Activated naive CD8-positive, alpha-beta T cell treated with anti-CD3 and anti-CD28 coated beads, Interleukin-2, amount 50 U/mL, for 24 hours (primary cell): ENCODE measurements around the gene SMTNL2.
"Not testable (repeated sequence)": the region's sequence is repeated elsewhere in the genome, so short reads cannot be mapped to it uniquely, and the experiment has no call there.

Experiments used
- ATAC-seq: fragments of 150-1000 bp; cut with Tn5 transposase; one replicate; pipeline ENCODE4 v1.10.0; 2021
- DNase-seq: peaks from one replicate; pipeline ENCODE4 v3.0.0; 2021
- H3K27ac Mint-ChIP-seq: one replicate; pipeline ENCODE4 v1.8.0; 2021; ENCODE audit warnings: mild to moderate bottlenecking, mixed read lengths
- H3K27me3 Mint-ChIP-seq: one replicate; pipeline ENCODE4 v1.8.0; 2021; ENCODE audit warnings: mixed read lengths
- H3K36me3 Mint-ChIP-seq: one replicate; pipeline ENCODE4 v1.8.0; 2021; ENCODE audit warnings: low read depth, mixed read lengths
- H3K4me1 Mint-ChIP-seq: one replicate; pipeline ENCODE4 v1.8.0; 2021; ENCODE audit warnings: mixed read lengths
- H3K4me3 Mint-ChIP-seq: one replicate; pipeline ENCODE4 v1.8.0; 2021; ENCODE audit warnings: mild to moderate bottlenecking, moderate library complexity, mixed read lengths
- H3K9me3 Mint-ChIP-seq: one replicate; pipeline ENCODE4 v1.8.0; 2021; ENCODE audit warnings: mixed read lengths

Gene SMTNL2

DNA sequence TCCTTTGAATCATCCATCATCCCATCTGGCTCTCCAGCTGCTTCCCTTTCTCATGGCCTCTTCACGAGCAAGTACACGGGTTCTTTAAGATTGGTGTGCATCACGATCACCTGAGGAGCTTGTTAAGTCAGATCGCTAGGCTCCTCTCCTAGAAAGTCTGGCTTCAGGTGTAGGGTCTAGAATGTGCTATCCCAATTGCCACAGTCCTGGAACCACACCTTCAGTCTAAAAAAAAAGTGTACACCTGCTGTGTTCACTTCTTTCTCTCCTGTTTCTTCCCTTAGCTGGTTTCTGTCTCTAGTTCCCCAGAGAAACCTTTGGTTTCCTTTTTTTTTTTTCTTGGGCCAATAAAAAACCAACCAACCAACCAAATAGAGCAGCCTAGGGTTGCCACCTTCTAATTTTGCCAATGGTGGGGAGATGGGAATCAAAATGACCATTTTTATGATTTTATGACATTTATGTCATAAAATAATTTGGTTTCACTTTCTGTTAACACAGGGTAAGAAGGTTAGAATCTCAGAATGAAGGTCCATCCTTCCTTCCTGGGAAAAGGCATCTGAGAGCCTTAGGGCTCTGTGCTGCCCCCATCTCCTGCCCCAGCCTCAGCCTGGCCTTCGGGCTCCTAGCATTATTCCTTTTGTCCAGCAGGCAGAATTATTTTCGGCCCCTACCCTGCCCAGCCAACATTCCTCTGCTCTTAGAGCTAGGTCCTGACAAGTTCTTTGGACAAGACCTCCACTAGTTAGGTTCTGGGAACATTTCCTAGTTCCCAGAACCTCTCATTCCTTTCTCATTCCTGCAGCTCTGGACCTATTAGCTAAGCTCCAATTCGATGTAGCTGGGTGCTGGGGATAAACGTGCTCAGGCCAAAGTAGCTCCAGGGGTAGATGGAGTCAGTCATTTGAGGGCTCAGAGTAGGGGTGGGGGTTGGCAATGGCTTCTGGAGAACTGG is 22.0 kb upstream of the SMTNL2 start:
- DNase-seq (no peak), ATAC-seq (no peak)
- H3K4me1 Mint-ChIP-seq = peaks cover 34% of the 10 kb centered on the region
- H3K4me3 Mint-ChIP-seq = no peak overlapping the region
- no peak overlapping the region for H3K27ac Mint-ChIP-seq
- no peaks in the 10 kb centered on the region for H3K36me3 Mint-ChIP-seq
- H3K9me3 Mint-ChIP-seq = no peaks in the 10 kb centered on the region
- H3K27me3 Mint-ChIP-seq = no peaks in the 10 kb centered on the region

DNA sequence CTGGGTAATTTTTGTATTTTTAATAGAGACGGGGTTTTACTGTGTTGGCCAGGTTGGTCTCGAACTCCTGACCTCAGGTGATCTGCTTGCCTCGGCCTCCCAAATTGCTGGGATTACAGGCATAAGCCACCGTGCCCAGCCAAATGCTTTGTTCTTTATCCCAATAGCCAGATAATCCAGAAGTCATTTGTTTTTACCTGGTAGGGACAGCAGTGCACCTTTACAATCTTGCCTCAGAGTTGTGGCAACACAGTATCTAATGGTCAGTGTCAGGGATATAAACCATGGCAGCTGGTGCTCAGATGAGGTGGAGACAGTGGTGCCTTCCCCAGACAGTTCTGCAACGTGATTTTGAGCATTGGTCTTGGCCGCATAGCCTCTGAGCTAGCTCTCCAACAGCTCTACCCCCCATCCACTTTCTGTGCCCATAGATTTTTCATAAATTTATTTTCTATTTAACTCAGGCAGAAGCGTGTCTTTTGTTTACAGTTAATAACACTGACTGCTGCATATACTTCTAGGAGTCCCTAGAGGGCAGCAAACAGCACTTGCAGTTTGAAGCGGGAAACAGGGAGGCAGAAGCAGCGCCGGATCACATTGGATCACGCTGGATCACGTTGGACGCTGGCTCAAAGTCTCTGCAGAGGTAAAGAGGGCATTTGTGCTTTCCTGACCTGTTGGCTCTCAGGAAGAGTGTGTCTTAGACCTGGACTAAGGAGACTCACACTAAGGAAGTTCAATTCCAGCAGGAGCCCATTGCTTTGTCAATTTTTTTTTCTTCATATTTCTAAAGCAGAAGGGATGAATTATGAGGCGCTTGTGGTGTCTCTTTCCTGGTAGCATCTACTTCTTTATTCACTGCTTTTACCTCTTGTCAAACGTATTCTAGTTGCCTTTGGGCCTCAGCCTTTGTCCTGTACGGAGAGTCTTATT is 18.9 kb upstream of the SMTNL2 start:
- Mint-ChIP-seq H3K36me3 (no peaks in the 10 kb centered on the region), H3K4me3 (no peak overlapping the region), H3K27me3 (peaks cover 3% of the 10 kb centered on the region), H3K9me3 (no peaks in the 10 kb centered on the region), H3K27ac (peak overlapping the region; percentile 5), H3K4me1 (peaks cover 33% of the 10 kb centered on the region)
- no peak for ATAC-seq
- peak; percentile 52 for DNase-seq

DNA sequence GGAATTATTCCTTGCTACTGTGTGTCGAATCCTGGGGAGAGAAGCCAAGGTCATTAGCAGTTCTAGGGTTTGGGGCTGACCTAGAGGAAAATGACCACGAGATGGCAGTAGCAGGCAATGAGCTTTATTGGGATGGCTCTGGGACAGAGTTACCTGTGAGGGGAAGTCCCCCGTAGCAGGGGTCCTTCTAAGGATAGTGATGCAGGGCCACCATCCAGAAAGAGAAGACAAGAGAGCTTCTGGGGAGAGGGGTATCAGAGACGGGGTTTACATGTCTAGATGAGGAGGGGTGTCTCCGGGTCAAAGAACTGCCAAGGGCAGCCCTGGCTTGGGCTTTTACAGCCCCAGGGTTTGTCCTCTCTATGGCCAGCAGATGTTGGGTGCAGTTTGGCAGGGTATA is 17.5 kb upstream of the SMTNL2 start:
- H3K4me1 Mint-ChIP-seq = peaks cover 28% of the 10 kb centered on the region
- DNase-seq (peak; percentile 62), ATAC-seq (peak; percentile 67)
- H3K27ac Mint-ChIP-seq = no peak overlapping the region
- H3K9me3 Mint-ChIP-seq = no peaks in the 10 kb centered on the region
- no peaks in the 10 kb centered on the region for H3K36me3 Mint-ChIP-seq
- H3K27me3 Mint-ChIP-seq = peaks cover 3% of the 10 kb centered on the region
- H3K4me3 Mint-ChIP-seq = no peak overlapping the region

DNA sequence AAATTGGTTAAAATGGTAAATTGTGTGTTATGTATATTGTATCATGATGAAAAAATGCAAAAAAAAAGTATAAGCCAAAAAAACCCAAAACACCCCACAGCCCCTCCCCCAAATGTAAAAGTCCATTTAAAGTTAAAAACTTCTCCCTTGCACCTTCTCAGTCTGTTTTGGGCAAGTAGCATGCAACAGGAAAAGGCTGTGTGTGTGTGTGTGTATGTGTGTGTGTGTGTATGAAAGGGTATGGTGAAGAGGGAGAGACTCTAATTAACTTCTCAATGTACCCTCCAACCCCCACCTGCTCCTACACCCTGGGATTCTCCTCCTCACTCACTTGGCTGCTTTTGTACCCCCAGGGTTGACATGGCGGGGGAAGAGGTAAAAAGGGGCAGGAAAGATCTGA is 14.7 kb upstream of the SMTNL2 start:
- Mint-ChIP-seq H3K4me3 (no peak overlapping the region), H3K27me3 (peaks cover 9% of the 10 kb centered on the region), H3K27ac (no peak overlapping the region), H3K9me3 (no peaks in the 10 kb centered on the region), H3K4me1 (peaks cover 20% of the 10 kb centered on the region), H3K36me3 (no peaks in the 10 kb centered on the region)
- no peak for DNase-seq
- no peak for ATAC-seq

DNA sequence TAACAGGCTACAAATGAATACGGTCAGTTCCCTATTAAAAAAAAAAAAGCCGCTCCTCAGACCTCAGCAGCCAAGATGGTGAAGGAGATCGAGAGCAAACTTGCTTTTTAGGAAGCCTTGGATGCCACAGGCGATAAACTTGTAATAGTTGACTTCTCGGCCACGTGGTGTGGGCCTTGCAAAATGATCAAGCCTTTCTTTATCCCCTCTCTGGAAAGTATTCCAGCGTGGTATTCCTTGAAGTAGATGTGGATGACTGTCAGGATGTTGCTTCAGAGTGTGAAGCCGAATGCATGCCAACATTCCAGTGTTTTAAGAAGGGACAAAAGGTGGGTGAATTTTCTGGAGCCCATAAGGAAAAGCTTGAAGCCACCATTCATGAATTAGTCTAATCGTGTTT is 12.2 kb upstream of the SMTNL2 start:
- H3K4me1 Mint-ChIP-seq = peaks cover 13% of the 10 kb centered on the region
- peaks cover 14% of the 10 kb centered on the region for H3K27me3 Mint-ChIP-seq
- DNase-seq (no peak), ATAC-seq (no peak)
- no peaks in the 10 kb centered on the region for H3K36me3 Mint-ChIP-seq
- H3K27ac Mint-ChIP-seq = no peak overlapping the region
- H3K9me3 Mint-ChIP-seq = no peaks in the 10 kb centered on the region
- no peak overlapping the region for H3K4me3 Mint-ChIP-seq

DNA sequence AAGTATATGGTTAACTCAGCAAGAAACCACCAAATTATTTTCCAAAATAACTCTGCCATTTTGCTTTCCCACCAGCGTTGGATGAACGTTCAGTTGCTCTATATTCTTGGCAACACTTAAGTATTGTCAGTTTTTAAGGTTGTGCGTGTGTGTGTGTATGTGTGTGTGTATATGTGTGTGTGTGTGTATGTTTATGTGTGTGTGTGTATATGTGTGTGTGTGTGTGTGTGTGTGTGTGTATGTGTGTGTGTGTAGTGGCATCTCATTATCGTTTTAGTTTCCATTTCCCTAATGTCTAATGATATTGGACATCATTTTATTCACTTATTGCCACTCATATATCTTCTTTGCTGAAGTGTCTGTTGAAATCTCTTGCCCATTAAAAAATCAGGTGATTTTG is 11.2 kb upstream of the SMTNL2 start:
- no peaks in the 10 kb centered on the region for H3K36me3 Mint-ChIP-seq
- peaks cover 13% of the 10 kb centered on the region for H3K4me1 Mint-ChIP-seq
- H3K4me3 Mint-ChIP-seq = no peak overlapping the region
- no peak overlapping the region for H3K27ac Mint-ChIP-seq
- ATAC-seq = no peak
- DNase-seq = no peak
- H3K9me3 Mint-ChIP-seq = no peaks in the 10 kb centered on the region
- H3K27me3 Mint-ChIP-seq = peaks cover 14% of the 10 kb centered on the region

DNA sequence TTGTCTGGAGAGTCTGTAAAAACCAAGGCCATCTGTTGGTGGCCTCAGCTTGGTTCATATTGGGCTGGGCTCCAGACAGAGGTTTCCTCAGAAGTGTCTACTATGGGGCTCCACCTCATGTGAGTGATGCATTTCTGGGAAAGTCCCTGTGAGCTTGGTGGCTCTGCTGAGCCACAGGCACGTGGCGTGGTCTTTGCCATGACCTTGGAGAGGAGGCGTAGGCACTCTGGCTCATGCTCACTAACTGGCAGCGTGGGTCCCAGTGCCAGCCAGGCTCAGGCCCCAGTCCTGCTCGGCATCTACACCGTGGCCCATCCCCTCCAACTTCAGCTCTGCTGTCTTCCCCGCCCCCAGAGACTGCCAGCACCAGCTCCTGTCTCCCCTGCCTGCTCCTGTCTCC is 10.7 kb upstream of the SMTNL2 start:
- DNase-seq (peak; percentile 66), ATAC-seq (peak; percentile 99)
- no peak overlapping the region for H3K27ac Mint-ChIP-seq
- H3K4me3 Mint-ChIP-seq = no peak overlapping the region
- no peaks in the 10 kb centered on the region for H3K9me3 Mint-ChIP-seq
- peaks cover 14% of the 10 kb centered on the region for H3K27me3 Mint-ChIP-seq
- no peaks in the 10 kb centered on the region for H3K36me3 Mint-ChIP-seq
- peaks cover 13% of the 10 kb centered on the region for H3K4me1 Mint-ChIP-seq

DNA sequence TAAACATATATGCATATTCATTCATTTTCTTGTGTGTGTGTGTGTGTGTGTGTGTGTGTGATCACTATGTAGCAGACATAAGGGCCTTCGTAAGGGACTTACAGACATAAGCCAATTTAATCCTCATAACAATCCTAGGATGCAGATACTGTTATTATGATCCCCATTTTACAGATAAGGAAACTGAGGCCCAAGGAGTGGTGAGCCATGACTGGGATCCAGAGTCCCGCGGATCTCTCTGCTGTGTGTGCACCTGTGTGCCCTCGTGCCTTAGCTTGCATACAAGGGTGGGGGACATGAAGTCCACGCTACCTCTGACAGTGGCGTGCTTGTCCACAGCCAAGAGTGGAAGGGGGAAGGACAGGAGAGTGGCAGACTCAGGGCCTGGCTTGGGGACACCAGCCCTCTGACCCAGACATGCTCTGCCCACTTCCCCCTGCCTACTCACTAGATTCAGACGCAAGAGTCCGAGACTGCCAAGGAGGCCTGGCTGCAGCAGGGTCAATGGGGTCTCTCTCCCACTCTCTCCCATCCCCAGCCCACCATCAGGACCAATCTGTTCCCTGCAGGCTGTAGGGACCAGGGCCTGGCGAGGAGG is 9.8 kb upstream of the SMTNL2 start:
- no peak for ATAC-seq
- H3K36me3 Mint-ChIP-seq = no peaks in the 10 kb centered on the region
- no peak overlapping the region for H3K27ac Mint-ChIP-seq
- peaks cover 13% of the 10 kb centered on the region for H3K4me1 Mint-ChIP-seq
- H3K4me3 Mint-ChIP-seq = no peak overlapping the region
- no peaks in the 10 kb centered on the region for H3K9me3 Mint-ChIP-seq
- peaks cover 11% of the 10 kb centered on the region for H3K27me3 Mint-ChIP-seq
- no peak for DNase-seq

DNA sequence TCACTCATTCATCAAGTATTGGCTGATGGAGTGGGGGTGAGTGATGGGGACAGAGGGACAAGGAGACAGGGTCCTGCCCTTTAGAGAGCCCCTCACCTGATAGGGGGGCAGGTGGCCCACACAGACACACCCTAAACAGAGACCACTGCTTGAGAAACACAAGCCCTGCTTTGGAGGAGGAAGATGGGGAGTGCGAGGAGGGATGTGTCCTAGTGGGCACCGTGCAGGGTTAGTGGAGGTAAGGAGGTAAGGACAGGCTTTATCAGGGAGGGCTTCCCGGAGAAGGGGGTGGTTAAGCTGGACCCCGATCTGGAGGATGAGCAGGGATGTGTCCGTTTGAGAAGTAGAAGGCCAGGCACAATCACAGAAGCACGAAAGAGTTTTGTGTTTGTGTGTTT is 8.2 kb upstream of the SMTNL2 start:
- no peak overlapping the region for H3K4me3 Mint-ChIP-seq
- no peak for ATAC-seq
- H3K27ac Mint-ChIP-seq = no peak overlapping the region
- peaks cover 13% of the 10 kb centered on the region for H3K27me3 Mint-ChIP-seq
- H3K4me1 Mint-ChIP-seq = peaks cover 13% of the 10 kb centered on the region
- no peaks in the 10 kb centered on the region for H3K9me3 Mint-ChIP-seq
- no peaks in the 10 kb centered on the region for H3K36me3 Mint-ChIP-seq
- DNase-seq = no peak

DNA sequence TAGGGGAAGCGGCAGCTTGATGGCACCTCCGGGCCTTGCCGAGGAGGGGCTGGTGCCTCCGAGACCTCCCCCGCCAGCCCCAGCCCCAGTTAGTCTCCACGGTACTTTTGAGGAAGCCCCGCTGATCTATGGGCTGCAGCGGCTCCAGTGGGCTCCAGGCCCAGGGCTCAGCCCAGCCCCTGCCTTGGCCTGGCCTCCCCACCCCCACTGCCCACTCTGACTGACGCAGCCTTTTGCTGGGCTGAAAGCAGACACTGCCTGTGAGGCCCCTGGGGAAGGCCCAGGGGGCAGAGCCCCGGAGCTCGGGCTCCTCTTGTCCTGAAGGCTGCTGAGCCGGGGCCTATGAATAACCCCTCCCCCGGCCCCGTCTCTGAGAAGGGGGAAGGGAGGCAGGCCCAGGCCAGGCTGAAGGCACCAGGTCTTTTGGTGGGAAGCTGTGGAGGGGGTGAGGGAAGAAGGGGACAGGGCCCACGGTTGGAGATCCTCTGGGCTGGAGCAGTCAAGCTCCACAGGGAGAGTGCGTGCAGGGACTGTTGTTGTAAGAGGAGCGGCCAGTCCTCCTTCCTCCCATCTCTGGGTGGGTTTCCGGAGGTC is 7.5 kb upstream of the SMTNL2 start:
- no peaks in the 10 kb centered on the region for H3K36me3 Mint-ChIP-seq
- H3K27ac Mint-ChIP-seq = no peak overlapping the region
- peaks cover 13% of the 10 kb centered on the region for H3K4me1 Mint-ChIP-seq
- H3K27me3 Mint-ChIP-seq = peaks cover 18% of the 10 kb centered on the region
- no peak overlapping the region for H3K4me3 Mint-ChIP-seq
- DNase-seq (no peak), ATAC-seq (no peak)
- no peaks in the 10 kb centered on the region for H3K9me3 Mint-ChIP-seq

DNA sequence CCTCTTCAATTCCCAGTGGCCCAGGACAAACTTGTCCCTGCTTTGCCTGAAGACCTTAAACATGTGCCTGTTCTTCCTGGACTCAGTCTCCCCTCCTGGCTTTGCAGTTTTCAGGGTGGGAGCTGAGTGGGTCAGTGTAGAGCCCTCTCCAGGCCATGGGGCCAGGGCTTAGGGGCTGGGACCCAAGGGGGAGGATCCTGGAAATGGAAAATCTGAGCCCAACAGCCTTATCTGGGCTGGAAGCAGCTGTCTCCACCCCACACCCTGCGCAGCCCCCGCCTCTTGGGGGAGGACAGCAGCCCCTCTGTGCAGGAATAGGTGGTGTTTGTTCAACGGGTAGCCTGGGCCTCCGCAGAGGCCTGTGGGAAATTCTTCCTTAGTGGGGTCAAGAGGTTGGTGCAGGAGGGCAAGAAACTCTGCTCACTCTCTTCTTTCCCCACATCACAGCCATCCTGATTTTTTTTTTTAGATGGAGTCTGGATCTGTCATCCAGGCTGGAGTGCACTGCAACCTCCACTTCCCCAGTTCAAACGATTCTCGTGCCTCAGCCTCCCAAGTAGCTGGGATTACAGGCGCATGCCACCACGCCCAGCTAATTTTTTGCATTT is 6.8 kb upstream of the SMTNL2 start:
- ATAC-seq = no peak
- Mint-ChIP-seq H3K36me3 (no peaks in the 10 kb centered on the region), H3K4me3 (no peak overlapping the region), H3K4me1 (peaks cover 13% of the 10 kb centered on the region), H3K27ac (no peak overlapping the region), H3K27me3 (peaks cover 16% of the 10 kb centered on the region), H3K9me3 (no peaks in the 10 kb centered on the region)
- DNase-seq = no peak

DNA sequence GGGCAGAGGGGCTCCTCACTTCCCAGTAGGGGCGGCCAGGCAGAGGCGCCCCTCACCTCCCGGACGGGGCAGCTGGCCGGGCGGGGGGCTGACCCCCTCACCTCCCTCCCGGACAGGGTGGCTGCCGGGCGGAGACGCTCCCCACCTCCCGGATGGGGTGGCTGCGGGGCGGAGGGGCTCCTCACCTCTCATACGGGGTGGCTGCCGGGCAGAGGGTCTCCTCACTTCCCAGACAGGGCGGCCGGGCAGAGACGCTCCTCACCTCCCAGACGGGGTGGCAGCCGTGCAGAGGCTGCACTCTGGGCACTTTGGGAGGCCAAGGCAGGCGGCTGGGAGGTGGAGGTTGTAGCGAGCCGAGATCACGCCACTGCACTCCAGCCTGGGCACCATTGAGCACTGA is 6.0 kb upstream of the SMTNL2 start:
- H3K27me3 Mint-ChIP-seq = peaks cover 23% of the 10 kb centered on the region
- not testable (repeated sequence) for H3K4me1 Mint-ChIP-seq, DNase-seq, H3K27ac Mint-ChIP-seq, H3K4me3 Mint-ChIP-seq, H3K9me3 Mint-ChIP-seq, ATAC-seq, H3K36me3 Mint-ChIP-seq

DNA sequence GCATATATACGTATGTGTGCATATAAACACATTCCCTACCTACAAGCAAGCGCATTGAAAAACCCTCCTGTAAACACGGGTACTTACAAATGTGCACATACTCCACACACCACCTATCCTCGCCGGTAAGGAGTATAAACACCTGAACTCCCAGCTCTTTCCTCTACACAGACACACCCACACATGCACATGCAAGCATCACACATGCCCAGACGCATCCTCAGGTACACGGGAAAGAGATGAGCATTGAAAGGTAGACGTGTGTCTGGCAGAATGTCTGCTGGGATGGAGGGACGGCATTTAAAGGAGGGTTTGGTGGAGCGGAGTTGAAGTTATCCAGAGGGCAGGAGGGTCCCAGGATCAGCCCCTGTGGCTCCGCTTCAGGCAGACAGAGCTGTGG is 4.7 kb upstream of the SMTNL2 start:
- H3K27ac Mint-ChIP-seq = no peak overlapping the region
- H3K27me3 Mint-ChIP-seq = peaks cover 30% of the 10 kb centered on the region
- ATAC-seq (no peak), DNase-seq (no peak)
- no peaks in the 10 kb centered on the region for H3K9me3 Mint-ChIP-seq
- peaks cover 5% of the 10 kb centered on the region for H3K4me1 Mint-ChIP-seq
- H3K36me3 Mint-ChIP-seq = no peaks in the 10 kb centered on the region
- H3K4me3 Mint-ChIP-seq = no peak overlapping the region

DNA sequence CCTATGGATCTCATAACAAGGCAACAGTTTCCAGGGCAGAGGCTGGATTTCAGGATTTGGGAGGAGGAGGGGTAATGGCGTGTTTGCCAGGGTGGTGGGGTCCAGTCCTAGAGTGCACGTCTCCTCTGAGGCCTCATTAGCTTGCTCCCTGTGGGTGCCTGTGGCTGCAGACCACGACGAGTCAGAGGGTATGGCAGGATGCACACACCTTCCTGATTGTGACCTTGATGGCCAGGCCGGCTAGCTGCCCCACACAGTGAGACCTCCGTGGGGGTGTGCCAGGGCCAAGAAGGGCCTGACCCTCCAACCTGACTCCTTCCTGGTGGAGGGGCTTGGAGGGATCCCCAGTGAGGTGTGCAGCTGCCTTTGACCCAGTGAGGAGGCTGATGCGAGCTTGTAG is 4.0 kb upstream of the SMTNL2 start:
- Mint-ChIP-seq H3K36me3 (no peaks in the 10 kb centered on the region), H3K27ac (no peak overlapping the region), H3K27me3 (peaks cover 33% of the 10 kb centered on the region), H3K9me3 (no peaks in the 10 kb centered on the region), H3K4me3 (no peak overlapping the region), H3K4me1 (peaks cover 5% of the 10 kb centered on the region)
- DNase-seq = no peak
- no peak for ATAC-seq
